OCI-LY7 (cell line): ENCODE data around the gene ZNF385D. TPM values are rescaled to one million over a fixed set of nuclear protein-coding genes. Genes with fewer than 3 reads are reported as not detected.

Source experiments
- BruUV-seq: library from RNA; stranded (reverse); fragments of 400-500 nt; replicated peaks from 2 replicates; lab custom pipeline; 2021; lab: Mats Ljungman, UMichigan
- CTCF ChIA-PET: fragments of 300-600 bp; sonication (Branson Sonifier 250); formaldehyde crosslinking; loops from one replicate; lab custom pipeline; 2022; ENCODE audit warnings: antibody characterized with exemption; ENCODE audit not compliant: unreplicated experiment; lab: Charles Lee
- POLR2A ChIA-PET: fragments of 300-600 bp; sonication (Branson Sonifier 250); formaldehyde crosslinking; loops from one replicate; lab custom pipeline; 2022; ENCODE audit warnings: antibody characterized with exemption; lab: Charles Lee
- DNase-seq: peaks from one replicate; pipeline ENCODE4 v3.0.0-alpha.2; 2015; ENCODE audit warnings: low spot score
- H2AFZ ChIP-seq: fragments of 200-600 bp; sonication (generic), shearing (Covaris generic); 2 replicates; pipeline ENCODE4 v1.6.1; 2014; ENCODE audit warnings: mild to moderate bottlenecking, antibody characterized with exemption, low read length, moderate library complexity
- H3K27ac ChIP-seq: fragments of 200-600 bp; sonication (generic); 2 replicates; pipeline ENCODE4 v1.5.1; 2014; ENCODE audit warnings: mixed run types, low read depth, mild to moderate bottlenecking, moderate library complexity, low read length, inconsistent platforms; ENCODE audit not compliant: poor library complexity, severe bottlenecking
- H3K36me3 ChIP-seq: fragments of 200-600 bp; sonication (generic); 2 replicates; pipeline ENCODE4 v1.6.1; 2014; ENCODE audit warnings: mild to moderate bottlenecking, antibody characterized with exemption, low read length, moderate library complexity, mixed read lengths; ENCODE audit not compliant: insufficient read depth
- H3K4me1 ChIP-seq: fragments of 200-600 bp; sonication (generic); 2 replicates; pipeline ENCODE4 v1.5.1; 2014; ENCODE audit warnings: mild to moderate bottlenecking, low read length; ENCODE audit not compliant: insufficient read depth, poor library complexity, severe bottlenecking
- H3K4me2 ChIP-seq: fragments of 200-600 bp; sonication (generic); 2 replicates; pipeline ENCODE4 v1.6.1; 2014; ENCODE audit warnings: mild to moderate bottlenecking, low read length
- H3K4me3 ChIP-seq: fragments of 200-600 bp; sonication (generic); 2 replicates; pipeline ENCODE4 v1.5.1; 2014; ENCODE audit warnings: mild to moderate bottlenecking, low read depth, low read length; ENCODE audit not compliant: poor library complexity, severe bottlenecking
- H3K79me2 ChIP-seq: fragments of 200-600 bp; sonication (generic); 2 replicates; pipeline ENCODE4 v1.6.1; 2016; ENCODE audit warnings: low read depth, mild to moderate bottlenecking, low read length, moderate library complexity, mixed read lengths; ENCODE audit not compliant: insufficient read depth
- H3K9me2 ChIP-seq: fragments of 200-600 bp; sonication (generic); 2 replicates; pipeline ENCODE4 v1.6.1; 2016; ENCODE audit warnings: mild to moderate bottlenecking, low read length, mixed read lengths; ENCODE audit not compliant: insufficient read depth
- H3K9me3 ChIP-seq: fragments of 200-600 bp; sonication (generic); 2 replicates; pipeline ENCODE4 v1.6.1; 2014; ENCODE audit warnings: mild to moderate bottlenecking, mixed run types, low read length, mixed read lengths
- H4K20me1 ChIP-seq: fragments of 200-600 bp; sonication (generic); 2 replicates; pipeline ENCODE4 v1.6.1; 2014; ENCODE audit warnings: mild to moderate bottlenecking, antibody characterized with exemption, low read length, moderate library complexity, mixed read lengths; ENCODE audit not compliant: insufficient read depth
- EZH2phosphoT487 ChIP-seq: fragments of 200-600 bp; sonication (generic); IDR thresholded peaks from 2 replicates; pipeline ENCODE4 v1.6.1; 2018; ENCODE audit warnings: low read depth, borderline replicate concordance, mild to moderate bottlenecking, mixed run types, antibody characterized with exemption, low read length, moderate library complexity, mixed read lengths
- intact Hi-C: fragments of 100-400 bp; cut with micrococcal nuclease; formaldehyde crosslinking; loops from one replicate; pipeline ENCODE4 v1.10.0; 2022; ENCODE audit not compliant: unreplicated experiment
- total RNA-seq, 2 experiments: library from RNA; depleted of rRNA in 1 of 2; stranded (reverse); fragments of >200 nt in 1 of 2; shearing (Covaris generic) in 1 of 2; gene quantifications; 2 replicates each; pipeline ENCODE4 v1.2.3, GENCODE V29; 2014 to 2022
- TF ChIP-seq, protein P1 (sequence below): fragments of 200-600 bp; sonication (generic); conservative IDR thresholded peaks from 2 replicates; pipeline ENCODE4 v1.5.1; 2014; ENCODE audit warnings: mild to moderate bottlenecking, antibody characterized with exemption, low read length, moderate library complexity, mixed read lengths

Gene ZNF385D
- total RNA-seq, 2 experiments from 2014 or later: 0.13 TPM; not detected in 1

GRCh38 chr3:21766002-21766401 is 15.0 kb upstream of the ZNF385D start:
- BruUV-seq: no TSS peak
- ChIA-PET POLR2A (no interaction called here), CTCF (no interaction called here)
- H3K36me3 ChIP-seq: no peaks in the 10 kb centered on the region
- no peak overlapping the region for H3K4me2 ChIP-seq
- no peak for TF ChIP-seq EZH2phosphoT487
- TF ChIP-seq, protein P1, sequence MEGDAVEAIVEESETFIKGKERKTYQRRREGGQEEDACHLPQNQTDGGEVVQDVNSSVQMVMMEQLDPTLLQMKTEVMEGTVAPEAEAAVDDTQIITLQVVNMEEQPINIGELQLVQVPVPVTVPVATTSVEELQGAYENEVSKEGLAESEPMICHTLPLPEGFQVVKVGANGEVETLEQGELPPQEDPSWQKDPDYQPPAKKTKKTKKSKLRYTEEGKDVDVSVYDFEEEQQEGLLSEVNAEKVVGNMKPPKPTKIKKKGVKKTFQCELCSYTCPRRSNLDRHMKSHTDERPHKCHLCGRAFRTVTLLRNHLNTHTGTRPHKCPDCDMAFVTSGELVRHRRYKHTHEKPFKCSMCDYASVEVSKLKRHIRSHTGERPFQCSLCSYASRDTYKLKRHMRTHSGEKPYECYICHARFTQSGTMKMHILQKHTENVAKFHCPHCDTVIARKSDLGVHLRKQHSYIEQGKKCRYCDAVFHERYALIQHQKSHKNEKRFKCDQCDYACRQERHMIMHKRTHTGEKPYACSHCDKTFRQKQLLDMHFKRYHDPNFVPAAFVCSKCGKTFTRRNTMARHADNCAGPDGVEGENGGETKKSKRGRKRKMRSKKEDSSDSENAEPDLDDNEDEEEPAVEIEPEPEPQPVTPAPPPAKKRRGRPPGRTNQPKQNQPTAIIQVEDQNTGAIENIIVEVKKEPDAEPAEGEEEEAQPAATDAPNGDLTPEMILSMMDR: no peak
- no peak overlapping the region for H3K27ac ChIP-seq
- no peak overlapping the region for H2AFZ ChIP-seq
- H4K20me1 ChIP-seq: no peaks in the 10 kb centered on the region
- H3K4me1 ChIP-seq: no peaks in the 10 kb centered on the region
- no peaks in the 10 kb centered on the region for H3K9me3 ChIP-seq
- no peak overlapping the region for H3K4me3 ChIP-seq
- no peak for DNase-seq
- intact Hi-C loops: no loop called here
- no peaks in the 10 kb centered on the region for H3K9me2 ChIP-seq
- H3K79me2 ChIP-seq: no peaks in the 10 kb centered on the region

DNA sequence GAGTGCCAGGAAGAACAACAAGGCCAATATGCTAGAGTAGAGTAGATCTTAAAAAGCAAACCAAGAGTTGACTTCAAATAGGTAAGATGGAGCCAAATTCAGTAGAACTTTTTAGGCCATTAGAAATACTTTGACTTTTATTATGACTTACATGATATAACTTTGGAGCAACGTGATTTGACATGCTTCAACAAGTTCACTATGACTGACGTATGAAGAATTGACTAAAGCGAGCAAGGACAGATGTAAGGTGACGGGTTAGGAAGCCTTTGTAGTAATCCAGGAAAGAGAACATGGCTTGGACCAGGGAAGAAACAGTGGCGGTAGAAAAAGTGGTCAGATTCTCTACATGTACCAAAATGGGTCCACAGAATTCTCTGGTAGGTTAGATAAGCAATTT is 4.9 kb upstream of the ZNF385D start:
- POLR2A ChIA-PET: no interaction called here
- no peak overlapping the region for H3K4me3 ChIP-seq
- H3K27ac ChIP-seq: no peak overlapping the region
- no peaks in the 10 kb centered on the region for H3K4me1 ChIP-seq
- no peaks in the 10 kb centered on the region for H3K9me3 ChIP-seq
- DNase-seq: no peak
- H3K36me3 ChIP-seq: no peaks in the 10 kb centered on the region
- no peak overlapping the region for H3K4me2 ChIP-seq
- no TSS peak for BruUV-seq
- no peaks in the 10 kb centered on the region for H4K20me1 ChIP-seq
- CTCF ChIA-PET: no interaction called here
- TF ChIP-seq EZH2phosphoT487: no peak
- intact Hi-C loops: no loop called here
- H3K79me2 ChIP-seq: no peaks in the 10 kb centered on the region
- H2AFZ ChIP-seq: no peak overlapping the region
- no peaks in the 10 kb centered on the region for H3K9me2 ChIP-seq

- intact Hi-C loops: no loop called here
- no peak overlapping the region for H3K4me3 ChIP-seq
- ChIA-PET POLR2A (no interaction called here), CTCF (interaction anchor here (0.7 kb wide), 1 partner anchor 165 kb away, joined by 3 read pairs; no protein-coding TSS in a partner anchor)
- H3K4me1 ChIP-seq: no peaks in the 10 kb centered on the region
- H3K4me2 ChIP-seq: no peak overlapping the region
- no peaks in the 10 kb centered on the region for H3K9me3 ChIP-seq
- no peaks in the 10 kb centered on the region for H3K36me3 ChIP-seq
- no peaks in the 10 kb centered on the region for H4K20me1 ChIP-seq
- no TSS peak for BruUV-seq
- DNase-seq: no peak
- H3K9me2 ChIP-seq: no peaks in the 10 kb centered on the region
- no peak for TF ChIP-seq EZH2phosphoT487
- TF ChIP-seq, protein P1: no peak
- no peak overlapping the region for H2AFZ ChIP-seq
- no peaks in the 10 kb centered on the region for H3K79me2 ChIP-seq
- no peak overlapping the region for H3K27ac ChIP-seq
Observed at GRCh38 chr3:21754839-21755238, 3.8 kb upstream of the ZNF385D start.
